Fibroblast of lung (primary cell): ENCODE data around the gene ARAP2. TPM values are rescaled to one million over a fixed set of nuclear protein-coding genes. Genes with fewer than 3 reads are reported as not detected.

Experiments
- DNase-seq, 2 donors: peaks; one replicate each; pipeline versions ENCODE4 v3.0.0 to v3.0.0-alpha.2; 2010; ENCODE audit warnings: low read depth in 2 of 2
- H2AFZ ChIP-seq: 2 replicates; pipeline ENCODE4 v1.5.1; 2012; ENCODE audit warnings: low read length, control low read depth, inconsistent platforms
- H3K27ac ChIP-seq: 2 replicates; pipeline ENCODE4 v1.5.1; 2011; ENCODE audit warnings: low read length, control low read depth; ENCODE audit not compliant: insufficient read depth
- H3K27me3 ChIP-seq: 2 replicates; pipeline ENCODE4 v1.5.1; 2011; ENCODE audit warnings: mild to moderate bottlenecking, low read length; ENCODE audit not compliant: control insufficient read depth, insufficient read depth
- H3K36me3 ChIP-seq: 2 replicates; pipeline ENCODE4 v1.5.1; 2011; ENCODE audit warnings: low read length; ENCODE audit not compliant: control insufficient read depth, insufficient read depth
- H3K4me1 ChIP-seq: 2 replicates; pipeline ENCODE4 v1.5.1; 2011; ENCODE audit warnings: low read length; ENCODE audit not compliant: control insufficient read depth, insufficient read depth; ENCODE audit errors: extremely low read depth
- H3K4me2 ChIP-seq: 2 replicates; pipeline ENCODE4 v1.5.1; 2011; ENCODE audit warnings: low read length, control low read depth; ENCODE audit not compliant: insufficient read depth; ENCODE audit errors: extremely low read depth
- H3K4me3 ChIP-seq, 4 experiments: fragments of 200-600 bp in 1 of 4; sonication (generic) in 1 of 4; replicated peaks in 1 of 4; 2 replicates each; pipeline ENCODE4 v1.5.1; 2011 to 2016; ENCODE audit warnings: low read length in 4 of 4, low read depth in 3 of 4, mild to moderate bottlenecking in 3 of 4, control low read depth in 2 of 4, inconsistent platforms in 1 of 4, mixed read lengths in 1 of 4; ENCODE audit not compliant: insufficient read depth in 1 of 4; ENCODE audit errors: control extremely low read depth in 1 of 4
- H3K79me2 ChIP-seq: 2 replicates; pipeline ENCODE4 v1.5.1; 2012; ENCODE audit warnings: mild to moderate bottlenecking, low read length, inconsistent platforms; ENCODE audit not compliant: control insufficient read depth, insufficient read depth
- H3K9ac ChIP-seq: 2 replicates; pipeline ENCODE4 v1.5.1; 2011; ENCODE audit warnings: mild to moderate bottlenecking, low read length, control low read depth; ENCODE audit not compliant: insufficient read depth
- H3K9me3 ChIP-seq: 2 replicates; pipeline ENCODE4 v1.5.1; 2012; ENCODE audit warnings: low read depth, low read length; ENCODE audit not compliant: control insufficient read depth, insufficient read depth
- H4K20me1 ChIP-seq: 2 replicates; pipeline ENCODE4 v1.5.1; 2011; ENCODE audit warnings: low read length; ENCODE audit not compliant: control insufficient read depth, insufficient read depth; ENCODE audit errors: extremely low read depth
- CTCF ChIP-seq, 2 donors: IDR thresholded peaks in 1 of 2; conservative IDR thresholded peaks in 1 of 2; 1 replicate in 1 of 2; 2 replicates in 1 of 2; pipeline ENCODE4 v1.5.1; 2011 to 2012; ENCODE audit warnings: low read length in 2 of 2, control low read depth in 1 of 2, inconsistent platforms in 1 of 2, low read depth in 1 of 2, mild to moderate bottlenecking in 1 of 2
- EZH2 ChIP-seq: IDR thresholded peaks from 2 replicates; pipeline ENCODE4 v1.5.1; 2012; ENCODE audit warnings: low read length, control low read depth, mild to moderate bottlenecking; ENCODE audit errors: missing control alignments
- polyA plus RNA-seq, 2 donors: library from polyadenylated mRNA; depleted of rRNA in 1 of 2; stranded (reverse) in 1 of 2; unstranded in 1 of 2; fragments of >200 nt; gene quantifications; 2 replicates each; pipeline ENCODE4 v1.2.1, GENCODE V29; 2011 to 2012; ENCODE audit warnings: missing spikeins in 1 of 2
- total RNA-seq: library from RNA; depleted of rRNA; stranded (reverse); fragments of >200 nt; gene quantifications from 2 replicates; pipeline ENCODE4 v1.2.1, GENCODE V29; 2014

Gene ARAP2
- total and polyA plus RNA-seq, 2 donors (not counting 1 experiment from before 2014, with no cell fraction given) = 0.05 to 3.0 TPM

- Histone ChIP-seq H3K9ac (no peak overlapping the region), H3K27me3 (no peaks in the 10 kb centered on the region), H3K36me3 (no peaks in the 10 kb centered on the region), H3K79me2 (no peaks in the 10 kb centered on the region), H3K27ac (no peak overlapping the region), H3K9me3 (no peaks in the 10 kb centered on the region), H4K20me1 (no peaks in the 10 kb centered on the region), H3K4me1 (no peaks in the 10 kb centered on the region), H3K4me2 (no peak overlapping the region), H3K4me3 (no peak overlapping the region), H2AFZ (no peak overlapping the region)
- no peak for TF ChIP-seq CTCF (conservative IDR thresholded peaks at IDR 0.05 in 1 of 2, IDR thresholded peaks at IDR 0.05 in 1 of 2; ENCODE audit: low read depth in 1 of 2, low read length in 2 of 2)
- no peak for TF ChIP-seq EZH2
- no peak for DNase-seq
Observed at GRCh38 chr4:36043241-36043640, 201.1 kb downstream of the ARAP2 start.

GRCh38 chr4:36042122-36042970 is 202.0 kb downstream of the ARAP2 start:
- Histone ChIP-seq H3K36me3 (no peaks in the 10 kb centered on the region), H4K20me1 (no peaks in the 10 kb centered on the region), H2AFZ (no peak overlapping the region), H3K4me3 (no peak overlapping the region), H3K4me2 (no peak overlapping the region), H3K79me2 (no peaks in the 10 kb centered on the region), H3K27ac (no peak overlapping the region), H3K9me3 (no peaks in the 10 kb centered on the region), H3K4me1 (no peaks in the 10 kb centered on the region), H3K27me3 (no peaks in the 10 kb centered on the region), H3K9ac (no peak overlapping the region)
- no peak for DNase-seq
- TF ChIP-seq CTCF (conservative IDR thresholded peaks at IDR 0.05 in 1 of 2, IDR thresholded peaks at IDR 0.05 in 1 of 2; ENCODE audit: low read depth in 1 of 2, low read length in 2 of 2) (no peak), EZH2 (no peak)

GRCh38 chr4:36041340-36041739 is 203.0 kb downstream of the ARAP2 start:
- no peak for DNase-seq
- Histone ChIP-seq H3K36me3 (no peaks in the 10 kb centered on the region), H4K20me1 (no peaks in the 10 kb centered on the region), H3K79me2 (no peaks in the 10 kb centered on the region), H3K9me3 (no peaks in the 10 kb centered on the region), H3K4me1 (no peaks in the 10 kb centered on the region), H3K4me3 (no peak overlapping the region), H3K9ac (no peak overlapping the region), H2AFZ (no peak overlapping the region), H3K27ac (no peak overlapping the region), H3K4me2 (no peak overlapping the region), H3K27me3 (no peaks in the 10 kb centered on the region)
- TF ChIP-seq CTCF (conservative IDR thresholded peaks at IDR 0.05 in 1 of 2, IDR thresholded peaks at IDR 0.05 in 1 of 2; ENCODE audit: low read depth in 1 of 2, low read length in 2 of 2) (no peak), EZH2 (no peak)
